Muscle of leg (tissue), 11 donors: ENCODE measurements around the gene CFH. TPM values are rescaled to one million over a fixed set of nuclear protein-coding genes. Genes with fewer than 3 reads are reported as not detected.
A peak's percentile ranks its signal among the peaks of the same experiment; 100 is the strongest.
"Not testable (repeated sequence)": the region's sequence is repeated elsewhere in the genome, so short reads cannot be mapped to it uniquely, and the experiment has no call there.

Experiments used
- DNase-seq: peaks from one replicate; pipeline ENCODE4 v3.0.0; 2013
- H3K27ac ChIP-seq: one replicate; pipeline ENCODE4 v1.5.1; 2013; ENCODE audit warnings: mild to moderate bottlenecking, low read length, control low read depth
- H3K27me3 ChIP-seq: one replicate; pipeline ENCODE4 v1.6.1; 2013; ENCODE audit warnings: low read length; ENCODE audit not compliant: control insufficient read depth, insufficient read depth
- H3K36me3 ChIP-seq: one replicate; pipeline ENCODE4 v1.6.1; 2013; ENCODE audit warnings: low read length; ENCODE audit not compliant: control insufficient read depth, insufficient read depth
- H3K4me1 ChIP-seq: one replicate; pipeline ENCODE4 v1.6.1; 2013; ENCODE audit warnings: low read length; ENCODE audit not compliant: control insufficient read depth, insufficient read depth
- H3K4me3 ChIP-seq: one replicate; pipeline ENCODE4 v1.5.1; 2013; ENCODE audit warnings: low read length, control low read depth
- H3K9me3 ChIP-seq: replicated peaks from 2 replicates; pipeline ENCODE4 v1.6.1; 2013; ENCODE audit warnings: low read depth, low read length; ENCODE audit not compliant: control insufficient read depth
- WGBS: methylation state at CpG from one replicate; pipeline ENCODE4 v1.1.5; 2013; ENCODE audit warnings: missing lambda C conversion rate; ENCODE audit not compliant: insufficient coverage; 5-methylcytosine and 5-hydroxymethylcytosine counted together
- polyA plus RNA-seq, 8 donors: library from polyadenylated mRNA; unstranded; fragments of 120-200 nt; gene quantifications; one replicate each; pipeline versions ENCODE4 v1.2.1 to v1.2.3, GENCODE V29; 2013; ENCODE audit warnings: inconsistent platforms in 1 of 8, low replicate concordance in 1 of 8; ENCODE audit not compliant: insufficient read length in 8 of 8, insufficient read depth in 1 of 8
- total RNA-seq: library from RNA; stranded (reverse); fragments of 120-200 nt; gene quantifications from one replicate; pipeline ENCODE4 v1.2.4, GENCODE V29; 2013

CFH gene
- total and polyA plus RNA-seq, 9 donors = 84.3 to 152 (median 120) TPM

- no CpG with 5 or more reads among the region's 13 CpGs for WGBS
- DNase-seq = no peak
These were observed 125.8 kb downstream of the CFH start for GRCh38 chr1:196777603-196778002.

GRCh38 chr1:196779093-196779492 lies 127.2 kb downstream of the CFH start:
- no peak overlapping the region for H3K4me3 ChIP-seq
- WGBS = no CpG with 5 or more reads among the region's 1 CpG
- no peaks in the 10 kb centered on the region for H3K4me1 ChIP-seq
- H3K9me3 ChIP-seq = no peaks in the 10 kb centered on the region
- H3K27me3 ChIP-seq = no peaks in the 10 kb centered on the region
- H3K36me3 ChIP-seq = no peaks in the 10 kb centered on the region
- no peak overlapping the region for H3K27ac ChIP-seq
- DNase-seq = no peak

More at GRCh38 chr1:196777603-196778002, 125.8 kb downstream of the CFH start:
- H3K4me3 ChIP-seq = no peak overlapping the region
- no peaks in the 10 kb centered on the region for H3K27me3 ChIP-seq
- no peaks in the 10 kb centered on the region for H3K36me3 ChIP-seq
- no peaks in the 10 kb centered on the region for H3K9me3 ChIP-seq
- no peaks in the 10 kb centered on the region for H3K4me1 ChIP-seq
- H3K27ac ChIP-seq = no peak overlapping the region

GRCh38 chr1:196791252-196791651 lies 139.4 kb downstream of the CFH start:
- H3K4me3 ChIP-seq, H3K27ac ChIP-seq, H3K4me1 ChIP-seq, H3K27me3 ChIP-seq, DNase-seq, H3K36me3 ChIP-seq, H3K9me3 ChIP-seq: not testable (repeated sequence)
- no CpG with 5 or more reads among the region's 1 CpG for WGBS

GRCh38 chr1:196794103-196794502 lies 142.3 kb downstream of the CFH start:
- H3K27ac ChIP-seq, H3K9me3 ChIP-seq, H3K4me1 ChIP-seq, H3K36me3 ChIP-seq, H3K4me3 ChIP-seq, H3K27me3 ChIP-seq: not testable (repeated sequence)
- WGBS = no CpG with 5 or more reads among the region's 4 CpGs
- peak; percentile 37 for DNase-seq

Other genes with a start within 250 kb of the CFH start
- 10.6 TPM for gene KCNT2, start 43.6 kb upstream of the CFH start, total RNA-seq
- 1 to 10 TPM; 4.8 to 9.4 (median 8.0) TPM for gene KCNT2, start 43.6 kb upstream of the CFH start, polyA plus RNA-seq
- 1.2 TPM for gene CFHR3, start 122.8 kb downstream of the CFH start, total RNA-seq
- gene CFHR3, start 122.8 kb downstream of the CFH start, polyA plus RNA-seq = 1 to 10 TPM; 1.6 to 4.3 (median 2.0) TPM
- 0.53 TPM for gene CFHR1, start 167.7 kb downstream of the CFH start, total RNA-seq
- gene CFHR1, start 167.7 kb downstream of the CFH start, polyA plus RNA-seq = 1 to 10 TPM in 3 of 8 donors, under 1 TPM in 5; 0.23 to 2.4 (median 0.76) TPM
- gene CFHR4, start 236.0 kb downstream of the CFH start, total RNA-seq = not detected
- under 1 TPM in 2 of 8 donors, not detected in 6; 0.10 to 0.84 TPM for gene CFHR4, start 236.0 kb downstream of the CFH start, polyA plus RNA-seq